Lung (tissue), 12 donors: ENCODE results near the gene SIRT4. TPM values are rescaled to one million over a fixed set of nuclear protein-coding genes. Genes with fewer than 3 reads are reported as not detected.

Experiments used
- ATAC-seq: fragments of 200-7000 bp; cut with Tn5 transposase; one replicate; pipeline ENCODE4 v1.9.1; 2020; ENCODE audit warnings: moderate number of reproducible peaks; ENCODE audit not compliant: insufficient read depth, low FRiP score
- DNase-seq, 3 donors: peaks; one replicate each; pipeline ENCODE4 v3.0.0-alpha.2; 2013 to 2017
- H3K27ac ChIP-seq, 2 donors: one replicate each; pipeline ENCODE4 v1.5.1; 2013; ENCODE audit warnings: mild to moderate bottlenecking in 2 of 2, moderate library complexity in 2 of 2, control low read depth in 1 of 2, inconsistent platforms in 1 of 2, low read depth in 1 of 2, low read length in 1 of 2
- H3K27me3 ChIP-seq, 3 donors: one replicate each; pipeline ENCODE4 v1.5.1; 2013; ENCODE audit warnings: low read length in 2 of 3; ENCODE audit not compliant: control insufficient read depth in 3 of 3, insufficient read depth in 3 of 3
- H3K36me3 ChIP-seq, 4 donors: one replicate each; pipeline ENCODE4 v1.5.1; 2013; ENCODE audit warnings: low read length in 4 of 4, mild to moderate bottlenecking in 1 of 4, moderate library complexity in 1 of 4; ENCODE audit not compliant: control insufficient read depth in 4 of 4, insufficient read depth in 4 of 4
- H3K4me1 ChIP-seq, 5 donors: one replicate each; pipeline ENCODE4 v1.5.1; 2013; ENCODE audit warnings: low read length in 5 of 5, mild to moderate bottlenecking in 2 of 5, moderate library complexity in 1 of 5; ENCODE audit not compliant: control insufficient read depth in 5 of 5, insufficient read depth in 5 of 5
- H3K4me3 ChIP-seq: one replicate; pipeline ENCODE4 v1.5.1; 2013; ENCODE audit warnings: mild to moderate bottlenecking, control low read depth, moderate library complexity
- H3K9ac ChIP-seq, 2 donors: one replicate each; pipeline ENCODE4 v1.5.1; 2013; ENCODE audit warnings: low read length in 2 of 2, control low read depth in 1 of 2; ENCODE audit not compliant: insufficient read depth in 1 of 2
- H3K9me3 ChIP-seq, 4 donors: one replicate each; pipeline ENCODE4 v1.5.1; 2013; ENCODE audit warnings: low read length in 3 of 4, mild to moderate bottlenecking in 1 of 4, moderate library complexity in 1 of 4; ENCODE audit not compliant: control insufficient read depth in 4 of 4, insufficient read depth in 3 of 4
- CTCF ChIP-seq: IDR thresholded peaks from 2 replicates; pipeline ENCODE4 v1.5.1; 2012; ENCODE audit warnings: mild to moderate bottlenecking; ENCODE audit errors: control extremely low read depth, extremely low read depth
- WGBS, 2 donors: extraction: QIAGEN DNeasy Blood & Tissue Kit; methylation state at CpG; one replicate each; pipeline ENCODE4 v1.1.7; 2013; 5-methylcytosine and 5-hydroxymethylcytosine counted together
- polyA plus RNA-seq, 2 donors: library from polyadenylated mRNA; stranded (reverse); fragments of 200-250 nt; gene quantifications; one replicate each; pipeline ENCODE4 v1.2.1, GENCODE V29; 2013
- total RNA-seq, 2 donors: library from RNA; depleted of rRNA in 1 of 2; stranded (reverse); fragments of >200 nt in 1 of 2; gene quantifications; one replicate each; pipeline ENCODE4 v1.2.1, GENCODE V29; 2014 to 2021
- donor health status: control.
- donor health status: control.
- donor health status: Bipolar disorder and iron deficiency.
- donor health status: healthy.
- donor health status: DM: yes; HTN: yes; CAD: no.

The SIRT4 gene
- total and polyA plus RNA-seq, 4 donors, result 0.95 to 5.9 (median 1.7) TPM

GRCh38 chr12:120260607-120261006 lies 41.5 kb upstream of the SIRT4 start:
- no peak for ATAC-seq
- TF ChIP-seq CTCF, result no peak
- H3K27ac ChIP-seq, result no peak overlapping the region
- no peak for DNase-seq
- H3K4me1 ChIP-seq, result peaks cover 8 to 53% (median 29%) of the 10 kb centered on the region in 5 donors
- H3K9me3 ChIP-seq, result no peaks in the 10 kb centered on the region
- no peaks in the 10 kb centered on the region for H3K27me3 ChIP-seq
- no peak overlapping the region for H3K4me3 ChIP-seq
- no peak overlapping the region for H3K9ac ChIP-seq
- WGBS, 2 donors, result 88 to 95% methylated on average over 5 of the region's 5 CpGs
- H3K36me3 ChIP-seq, result no peaks in the 10 kb centered on the region

- no peak for TF ChIP-seq CTCF
- Histone ChIP-seq H3K9ac (no peak overlapping the region), H3K4me3 (peak overlapping the region; percentile 12), H3K27ac (peak overlapping the region; percentile 13 to 84), H3K4me1 (peaks cover 5 to 48% (median 28%) of the 10 kb centered on the region in 5 donors), H3K36me3 (no peaks in the 10 kb centered on the region), H3K9me3 (no peaks in the 10 kb centered on the region), H3K27me3 (no peaks in the 10 kb centered on the region)
- DNase-seq, result no peak
- ATAC-seq, result no peak
- 50 to 57% methylated on average over 10 of the region's 10 CpGs for WGBS, 2 donors
Observed at GRCh38 chr12:120261951-120262851, 39.9 kb upstream of the SIRT4 start.

- TF ChIP-seq CTCF, result no peak
- Histone ChIP-seq H3K36me3 (no peaks in the 10 kb centered on the region), H3K9ac (peak overlapping the region in 1 of 2 donors; percentile 37), H3K4me3 (peak overlapping the region; percentile 12), H3K9me3 (no peaks in the 10 kb centered on the region), H3K27me3 (no peaks in the 10 kb centered on the region), H3K27ac (peak overlapping the region; percentile 13 to 84), H3K4me1 (peaks cover 2 to 42% (median 21%) of the 10 kb centered on the region in 5 donors)
- no peak for ATAC-seq
- DNase-seq, result no peak
- WGBS, 2 donors, result 36 to 47% methylated on average over 15 of the region's 15 CpGs
Observed at GRCh38 chr12:120262852-120263747, 39.0 kb upstream of the SIRT4 start.
